ENCODE results near the gene SP6.

Gene SP6

GRCh38 chr17:47811709-47812108 is 39.3 kb downstream of the SP6 start:
- DNase-seq (ENCODE audit: low spot score): no peak

DNA sequence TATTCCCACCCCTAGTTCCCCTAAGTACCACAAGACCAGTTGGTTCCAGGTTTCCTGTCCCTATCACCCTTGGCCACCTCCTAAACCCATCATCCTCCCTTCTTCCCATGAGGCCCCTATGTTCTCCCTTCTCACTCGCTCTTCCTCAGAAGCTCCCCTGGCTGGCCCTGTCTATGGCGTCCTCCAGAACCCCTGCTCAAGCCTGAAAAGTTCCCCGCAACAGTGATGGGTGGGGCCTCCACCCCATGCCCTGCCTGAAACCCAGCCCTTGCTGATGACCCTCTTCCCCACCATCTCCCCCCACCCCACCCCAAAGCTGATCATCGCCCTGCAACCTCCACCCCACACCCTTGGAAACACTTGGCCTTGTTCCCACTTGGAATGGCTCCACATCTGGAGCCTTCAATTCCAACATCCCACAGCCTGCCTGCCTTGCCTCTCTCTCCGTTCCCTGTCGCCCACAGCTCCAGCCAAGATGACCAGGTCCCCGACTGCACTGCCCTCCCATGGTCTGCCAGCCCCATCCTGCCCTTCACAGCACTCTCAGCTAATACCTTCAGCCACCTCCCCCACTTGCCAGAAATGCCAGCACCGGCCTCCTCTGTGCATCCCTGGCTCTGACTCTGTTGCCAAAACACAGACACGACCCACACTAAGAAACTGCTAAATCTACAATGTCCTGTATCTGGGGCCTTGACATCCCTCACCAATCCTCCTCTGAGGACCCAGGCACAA is 39.9 kb downstream of the SP6 start:
- DNase-seq (ENCODE audit: low spot score): no peak

- DNase-seq (ENCODE audit: low spot score): peak; percentile 90
Measured at GRCh38 chr17:47810200-47810821, 40.7 kb downstream of the SP6 start.

DNA sequence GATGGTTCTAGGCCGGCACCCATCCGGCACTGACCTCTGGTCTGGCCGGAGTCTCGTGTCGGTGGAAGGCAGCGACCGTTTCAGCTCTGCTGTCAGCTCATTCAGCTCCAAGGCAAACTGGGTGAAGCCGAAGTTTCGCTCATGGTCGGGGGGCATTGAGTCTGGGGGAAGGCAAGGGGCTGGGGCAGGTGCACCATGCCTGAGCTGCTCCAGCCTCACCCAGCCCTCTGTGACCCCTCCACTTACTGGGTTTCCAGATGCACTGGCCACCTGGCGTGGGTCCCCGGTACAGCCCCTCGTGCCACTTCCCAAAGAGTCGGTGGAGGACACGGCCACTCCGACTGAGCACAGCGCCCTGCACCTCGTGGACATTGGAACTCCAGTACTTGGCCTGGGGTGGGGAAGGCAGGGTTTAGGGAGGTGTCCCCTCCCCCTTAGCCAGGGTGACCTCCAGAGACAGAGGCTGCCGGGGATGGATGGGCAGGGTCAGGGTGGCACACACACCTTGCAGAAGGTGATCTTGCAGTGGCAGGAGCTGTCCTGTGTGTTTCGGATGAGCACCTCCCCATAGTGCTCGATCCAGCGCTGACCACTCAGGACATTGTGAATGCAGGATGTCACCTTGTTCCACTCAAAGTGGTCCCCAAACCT is 42.0 kb downstream of the SP6 start:
- no peak for DNase-seq (ENCODE audit: low spot score)

GRCh38 chr17:47808036-47808829 is 42.7 kb downstream of the SP6 start:
- no peak for DNase-seq (ENCODE audit: low spot score)

DNA sequence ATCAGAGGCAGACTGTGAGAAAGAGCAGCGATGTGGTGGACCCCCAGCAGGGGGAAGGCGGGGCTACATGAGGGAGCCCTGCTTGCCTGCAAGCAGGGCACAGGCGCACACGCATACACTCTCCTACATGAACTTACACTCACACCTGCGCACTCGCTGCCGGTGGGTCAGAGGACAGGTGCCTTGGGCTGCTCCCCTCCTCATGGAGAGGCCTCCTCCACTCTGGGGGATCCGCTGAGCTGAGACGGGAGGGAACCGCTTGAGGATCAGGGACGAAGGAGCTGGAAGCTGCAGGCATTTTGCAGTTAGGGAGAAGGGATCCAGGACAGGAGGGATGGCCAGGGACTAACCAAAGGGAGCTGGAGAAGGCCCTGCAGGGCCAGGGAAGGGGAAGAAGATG is 43.5 kb downstream of the SP6 start:
- DNase-seq (ENCODE audit: low spot score): no peak

DNA sequence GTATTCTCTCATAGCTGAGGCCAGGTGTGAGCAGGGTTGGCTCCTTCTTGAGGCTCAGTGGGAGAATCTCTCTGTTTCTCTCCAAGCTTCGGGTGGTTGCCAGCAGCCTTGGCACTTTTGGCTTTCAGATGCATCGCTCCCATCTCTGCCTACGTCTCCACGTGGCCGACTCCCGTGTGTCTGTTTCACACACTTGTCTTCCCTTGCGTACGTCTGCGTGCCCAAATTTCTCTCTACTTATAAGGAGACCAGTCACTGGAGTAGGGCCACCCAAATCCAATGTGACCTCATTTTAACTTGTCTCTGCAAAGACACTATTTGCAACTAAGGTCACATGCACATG is 44.1 kb downstream of the SP6 start:
- DNase-seq (ENCODE audit: low spot score): no peak

DNA sequence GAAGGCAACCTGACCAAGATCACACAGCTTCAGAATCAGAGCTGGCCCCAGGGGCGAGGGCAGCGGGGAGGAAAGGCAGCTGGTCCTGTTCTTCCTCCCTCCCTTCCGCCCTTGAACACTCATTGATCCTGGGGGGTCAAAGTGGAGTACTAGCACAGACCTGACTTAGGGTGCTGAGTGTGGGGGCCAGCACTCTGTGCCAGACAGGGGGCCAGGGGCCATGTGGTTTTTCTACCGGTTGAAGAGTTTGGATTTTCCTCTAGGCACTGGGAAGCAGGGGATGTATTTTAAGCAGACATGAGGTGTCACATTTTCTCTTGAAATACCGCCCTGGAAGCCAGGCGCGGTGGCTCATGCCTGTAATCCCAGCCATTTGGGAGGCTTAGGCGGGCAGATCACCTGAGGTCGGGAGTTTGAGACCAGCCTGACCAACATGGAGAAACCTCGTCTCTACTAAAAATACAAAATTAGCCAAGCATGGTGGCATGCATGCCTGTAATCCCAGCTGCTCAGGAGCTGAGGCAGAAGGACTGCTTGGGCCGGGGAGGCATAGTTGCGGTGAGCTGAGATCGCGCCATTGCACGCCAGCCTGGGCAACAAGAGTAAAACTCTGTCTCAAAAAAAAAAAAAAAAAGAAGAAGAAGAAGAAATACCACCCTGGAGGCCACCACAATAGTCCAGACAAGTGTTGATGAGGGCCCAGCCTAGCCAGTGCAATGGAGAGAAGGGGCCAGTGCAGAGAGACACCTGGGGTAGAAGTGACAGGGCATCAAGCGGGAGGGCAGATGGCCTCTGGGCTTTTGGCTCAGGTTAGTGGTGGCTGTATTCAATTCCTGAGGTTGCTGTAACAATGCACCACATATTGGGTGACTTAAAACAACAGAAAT is 44.7 kb downstream of the SP6 start:
- no peak for DNase-seq (ENCODE audit: low spot score)

DNA sequence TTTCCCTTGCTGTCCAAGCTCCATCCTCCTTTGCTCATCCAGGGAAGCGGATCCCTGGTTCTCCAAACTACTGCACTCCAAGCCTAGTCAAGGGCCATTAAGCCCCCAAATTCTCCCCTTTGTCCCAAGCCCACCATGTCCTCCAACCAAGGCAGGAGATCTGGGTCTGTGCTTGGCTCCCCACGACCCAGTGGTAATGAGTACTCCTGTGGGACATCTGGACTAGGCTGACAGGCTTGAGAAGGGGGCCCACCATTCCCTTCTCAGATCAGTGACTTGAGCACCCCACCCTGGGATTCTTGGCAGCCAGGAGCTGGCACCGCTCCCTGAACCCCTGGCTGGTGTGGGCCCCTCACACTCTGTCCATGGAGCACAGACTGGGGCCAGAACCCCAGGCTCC is 46.5 kb downstream of the SP6 start:
- no peak for DNase-seq (ENCODE audit: low spot score)

- DNase-seq (ENCODE audit: low spot score): no peak
Measured at GRCh38 chr17:47803751-47804150, 47.2 kb downstream of the SP6 start.

DNA sequence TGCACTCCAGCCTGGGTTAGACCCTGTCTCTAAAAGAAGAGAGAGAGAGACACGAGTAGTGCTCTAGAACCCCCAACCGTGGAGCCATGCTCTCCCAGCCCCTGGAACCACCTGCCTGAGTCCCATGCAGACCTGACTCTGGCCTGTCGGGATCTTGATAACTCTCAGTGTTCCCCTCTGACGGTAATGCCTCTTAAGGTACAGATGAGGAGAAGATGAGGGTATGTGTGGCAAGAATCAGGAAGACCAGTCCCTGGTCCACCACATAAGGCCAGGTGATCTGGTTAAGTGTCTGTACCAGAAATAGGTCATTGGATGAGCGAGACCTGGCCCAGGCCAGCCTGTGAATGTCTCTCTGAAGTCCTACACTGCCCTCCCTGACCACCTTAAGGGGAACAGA is 47.8 kb downstream of the SP6 start:
- no peak for DNase-seq (ENCODE audit: low spot score)

DNA sequence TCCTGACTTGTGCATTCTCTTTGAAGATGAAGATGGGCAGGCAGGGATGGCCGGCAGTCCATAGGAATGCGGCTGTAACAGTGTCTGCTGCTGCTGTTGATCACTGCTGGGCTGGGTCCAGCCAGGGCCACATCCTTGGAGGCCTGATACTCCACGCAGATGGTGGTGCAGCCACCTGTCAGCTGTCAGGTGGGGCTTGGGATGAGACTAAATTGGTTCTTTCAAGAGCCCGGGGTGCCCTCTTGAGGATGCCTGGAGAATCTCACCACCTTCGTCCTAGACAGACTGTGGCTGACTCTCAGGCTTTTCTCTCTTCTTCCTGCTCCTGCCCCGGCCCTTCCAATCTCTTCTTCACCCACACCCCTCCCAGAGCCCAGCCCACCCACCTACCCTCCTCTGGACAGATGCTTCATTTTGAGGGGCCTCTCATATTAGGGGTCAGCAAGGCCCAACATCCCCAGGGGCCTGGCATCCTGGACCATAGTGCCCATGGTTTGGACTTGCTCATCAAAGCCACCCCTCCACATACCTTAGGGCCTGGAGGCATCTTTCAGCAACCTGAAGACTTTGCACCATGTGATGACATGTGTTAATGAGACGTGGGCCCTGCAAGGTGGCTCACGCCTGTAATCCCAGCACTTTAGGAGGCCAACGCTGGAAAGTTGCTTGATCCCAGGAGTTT is 48.5 kb downstream of the SP6 start:
- DNase-seq (ENCODE audit: low spot score): peak; percentile 66

DNA sequence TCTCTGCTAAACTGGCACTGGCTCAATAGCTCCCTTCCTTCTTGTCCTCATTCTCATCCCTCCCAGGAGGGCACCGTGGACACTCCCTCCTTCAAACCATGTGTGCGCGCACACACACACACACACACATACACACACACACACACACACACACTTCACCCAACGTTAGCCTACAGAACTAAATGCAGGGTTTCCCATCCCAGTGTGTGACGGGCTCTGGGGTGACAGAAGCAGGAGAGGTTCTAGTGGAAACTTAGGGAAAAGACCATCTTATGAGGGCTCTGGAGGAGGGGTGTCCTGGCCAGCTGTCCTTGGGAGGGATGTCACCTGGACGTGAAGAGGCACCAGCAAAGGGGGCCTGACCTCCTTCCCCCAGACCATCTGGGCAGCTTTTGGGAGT is 49.1 kb downstream of the SP6 start:
- DNase-seq (ENCODE audit: low spot score): no peak

DNA sequence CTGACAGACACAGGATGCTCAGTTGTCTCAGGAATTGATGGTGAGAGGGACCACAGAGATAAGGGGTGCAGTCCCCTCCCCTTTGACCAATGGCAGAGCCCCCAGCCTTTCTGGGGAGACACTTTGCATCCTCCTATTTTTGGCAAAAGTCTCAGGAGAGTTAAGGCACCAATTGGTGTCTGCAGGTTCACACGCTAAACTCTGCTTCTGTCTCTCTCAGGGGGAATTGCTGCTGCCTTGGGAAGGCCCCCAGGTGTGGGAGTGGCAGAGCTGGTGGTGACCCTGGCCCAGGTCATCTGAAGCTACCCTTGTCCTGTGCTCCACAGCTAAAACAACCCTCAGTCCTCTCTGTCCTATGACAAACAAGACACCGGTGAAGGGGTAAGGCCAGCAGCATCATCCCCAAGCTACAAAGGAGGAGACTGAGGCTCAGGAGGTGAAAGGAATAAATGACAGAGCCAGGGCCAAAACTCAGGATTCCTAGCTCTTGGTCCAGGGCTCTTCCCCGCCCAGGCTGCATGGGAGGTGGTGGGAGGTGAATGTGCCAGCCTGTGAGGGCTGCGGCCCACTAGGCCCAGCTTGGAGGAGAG is 49.7 kb downstream of the SP6 start:
- no peak for DNase-seq (ENCODE audit: low spot score)

DNA sequence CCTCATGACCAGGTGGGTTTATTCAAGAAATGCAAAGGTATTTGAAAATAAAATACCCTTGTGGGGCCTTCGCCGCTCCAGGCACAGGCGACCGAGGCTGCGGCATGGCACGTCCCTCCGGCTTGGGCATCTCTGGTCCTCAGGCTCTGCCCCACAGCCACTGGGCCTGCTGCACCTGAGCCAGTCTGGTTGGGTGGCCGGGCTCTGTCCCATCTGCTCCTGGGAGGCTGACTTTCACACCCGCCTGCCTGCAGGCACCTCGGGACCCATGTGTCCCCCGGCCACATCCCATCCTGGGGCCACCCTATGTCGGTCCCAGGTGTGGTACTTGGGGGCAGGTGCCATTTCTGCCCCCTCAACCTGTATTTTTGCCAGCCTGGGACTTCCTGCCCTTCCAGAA is 50.3 kb downstream of the SP6 start:
- DNase-seq (ENCODE audit: low spot score): no peak

- DNase-seq (ENCODE audit: low spot score): no peak
Measured at GRCh38 chr17:47797797-47798196, 53.2 kb downstream of the SP6 start.

All from AG08396 (cell line).